H1 (cell line): ENCODE results near the gene CCDC121. TPM values are rescaled to one million over a fixed set of nuclear protein-coding genes. Genes with fewer than 3 reads are reported as not detected.

Experiments
- CTCF ChIA-PET: fragments of 300-600 bp; sonication (Branson Sonifier 250); formaldehyde crosslinking; loops from one replicate; lab custom pipeline; 2021; ENCODE audit not compliant: partially characterized antibody; lab: Charles Lee
- POLR2A ChIA-PET: fragments of 300-600 bp; sonication (Branson Sonifier 250); formaldehyde crosslinking; loops from one replicate; lab custom pipeline; 2021; ENCODE audit warnings: inconsistent platforms; ENCODE audit not compliant: partially characterized antibody; lab: Charles Lee
- DNase-seq, 2 experiments: peaks; one replicate each; pipeline versions ENCODE4 v3.0.0 to v3.0.0-alpha.2; 2010 to 2022; ENCODE audit warnings: low spot score in 2 of 2, low read depth in 1 of 2, mixed read lengths in 1 of 2
- FAIRE-seq: peaks from 2 replicates; lab custom pipeline; 2011; peaks lifted over from hg19 to GRCh38; lab: Jason Lieb, UNC
- H2AFZ ChIP-seq: 2 replicates; pipeline ENCODE4 v1.8.1; 2012; ENCODE audit warnings: low read length, inconsistent platforms
- H2AK5ac ChIP-seq: 2 replicates; pipeline ENCODE4 v1.6.1; 2013; ENCODE audit warnings: low read depth, low read length
- H2BK120ac ChIP-seq: replicated peaks from 2 replicates; pipeline ENCODE3; 2013; ENCODE audit warnings: low read depth, low read length, inconsistent platforms
- H2BK12ac ChIP-seq: 2 replicates; pipeline ENCODE4 v1.6.1; 2013; ENCODE audit warnings: low read depth, low read length
- H2BK15ac ChIP-seq: 2 replicates; pipeline ENCODE4 v1.6.1; 2013; ENCODE audit warnings: low read length
- H2BK20ac ChIP-seq: 2 replicates; pipeline ENCODE4 v1.6.1; 2013; ENCODE audit warnings: low read length
- H2BK5ac ChIP-seq: 2 replicates; pipeline ENCODE4 v1.6.1; 2013; ENCODE audit warnings: low read depth, low read length
- H3K14ac ChIP-seq: 2 replicates; pipeline ENCODE4 v1.6.1; 2013; ENCODE audit warnings: inconsistent platforms; ENCODE audit not compliant: insufficient read length
- H3K18ac ChIP-seq: 2 replicates; pipeline ENCODE4 v1.6.1; 2013; ENCODE audit warnings: low read length; ENCODE audit errors: extremely low read depth
- H3K23ac ChIP-seq: 2 replicates; pipeline ENCODE4 v1.6.1; 2013; ENCODE audit warnings: inconsistent platforms; ENCODE audit not compliant: insufficient read length
- H3K23me2 ChIP-seq: 2 replicates; pipeline ENCODE4 v1.6.1; 2013; ENCODE audit warnings: low read depth, low read length
- H3K27ac ChIP-seq: 2 replicates; pipeline ENCODE4 v1.6.1; 2011; ENCODE audit warnings: low read depth, low read length, inconsistent platforms
- H3K27me3 ChIP-seq, 4 experiments: replicated peaks in 1 of 4; 1 replicate in 1 of 4; 2 replicates in 3 of 4; pipeline versions ENCODE4 v1.6.1 to v1.8.1; 2011 to 2013; ENCODE audit warnings: low read length in 3 of 4, mild to moderate bottlenecking in 3 of 4, inconsistent platforms in 2 of 4, mixed read lengths in 2 of 4, moderate library complexity in 1 of 4; ENCODE audit not compliant: control insufficient read depth in 3 of 4, insufficient read depth in 3 of 4; ENCODE audit errors: extremely low read depth in 1 of 4
- H3K36me3 ChIP-seq, 4 experiments: 2 replicates each; pipeline versions ENCODE4 v1.6.1 to v1.8.1; 2011 to 2013; ENCODE audit warnings: mild to moderate bottlenecking in 4 of 4, low read length in 3 of 4, moderate library complexity in 2 of 4, control low read depth in 1 of 4, inconsistent platforms in 1 of 4; ENCODE audit not compliant: insufficient read depth in 4 of 4, control insufficient read depth in 2 of 4
- H3K4ac ChIP-seq: replicated peaks from 2 replicates; pipeline ENCODE3; 2013; ENCODE audit warnings: low read length, low read depth, mixed read lengths, inconsistent platforms; ENCODE audit not compliant: insufficient read length
- H3K4me1 ChIP-seq, 4 experiments: replicated peaks in 1 of 4; 1 replicate in 1 of 4; 2 replicates in 3 of 4; pipeline versions ENCODE4 v1.6.1 to v1.8.1; 2011 to 2013; ENCODE audit warnings: low read length in 3 of 4, inconsistent platforms in 2 of 4, mixed read lengths in 1 of 4; ENCODE audit not compliant: insufficient read depth in 4 of 4, control insufficient read depth in 3 of 4
- H3K4me2 ChIP-seq, 2 experiments: 2 replicates each; pipeline versions ENCODE4 v1.6.1 to v1.8.1; 2011 to 2013; ENCODE audit warnings: low read depth in 2 of 2, low read length in 2 of 2, control low read depth in 1 of 2, inconsistent platforms in 1 of 2, mild to moderate bottlenecking in 1 of 2; ENCODE audit not compliant: insufficient read depth in 1 of 2
- H3K4me3 ChIP-seq, 4 experiments: fragments of 200-600, 300-600 bp in 1 of 4; sonication (generic), shearing (Covaris generic), sonication (Bioruptor Twin) in 1 of 4; 2 replicates each; pipeline versions ENCODE4 v1.5.1 to v1.8.1; 2011 to 2016; ENCODE audit warnings: low read length in 4 of 4, low read depth in 3 of 4, control low read depth in 2 of 4, inconsistent platforms in 2 of 4, mild to moderate bottlenecking in 2 of 4, mixed read lengths in 1 of 4, moderate library complexity in 1 of 4; ENCODE audit not compliant: insufficient read depth in 2 of 4; ENCODE audit errors: extremely low read depth in 1 of 4
- H3K56ac ChIP-seq: replicated peaks from 2 replicates; pipeline ENCODE3; 2013; ENCODE audit warnings: low read depth, mild to moderate bottlenecking, mixed read lengths, low read length, inconsistent platforms; ENCODE audit not compliant: insufficient read length
- H3K79me1 ChIP-seq: 2 replicates; pipeline ENCODE4 v1.6.1; 2013; ENCODE audit warnings: low read depth, low read length, control low read depth
- H3K79me2 ChIP-seq, 2 experiments: 2 replicates each; pipeline versions ENCODE4 v1.6.1 to v1.8.1; 2012 to 2013; ENCODE audit warnings: low read length in 2 of 2, mild to moderate bottlenecking in 2 of 2, inconsistent platforms in 1 of 2; ENCODE audit not compliant: insufficient read depth in 2 of 2, control insufficient read depth in 1 of 2
- H3K9ac ChIP-seq, 4 experiments: replicated peaks in 1 of 4; 1 replicate in 1 of 4; 2 replicates in 3 of 4; pipeline versions ENCODE4 v1.6.1 to v1.8.1; 2011 to 2013; ENCODE audit warnings: low read depth in 3 of 4, low read length in 3 of 4, control low read depth in 2 of 4, mild to moderate bottlenecking in 2 of 4, moderate library complexity in 2 of 4, inconsistent platforms in 1 of 4; ENCODE audit errors: extremely low read depth in 1 of 4
- H3K9me3 ChIP-seq, 2 experiments: 2 replicates each; pipeline versions ENCODE4 v1.6.1 to v1.8.1; 2012 to 2013; ENCODE audit warnings: mild to moderate bottlenecking in 2 of 2, moderate library complexity in 2 of 2, control low read depth in 1 of 2, inconsistent platforms in 1 of 2, low read depth in 1 of 2, low read length in 1 of 2, mixed read lengths in 1 of 2; ENCODE audit not compliant: insufficient read depth in 2 of 2
- H4K20me1 ChIP-seq, 2 experiments: replicated peaks in 1 of 2; 2 replicates each; pipeline versions ENCODE3 to v1.8.1; 2011 to 2013; ENCODE audit warnings: inconsistent platforms in 2 of 2, low read length in 2 of 2, mild to moderate bottlenecking in 1 of 2; ENCODE audit not compliant: insufficient read depth in 2 of 2, control insufficient read depth in 1 of 2
- H4K5ac ChIP-seq: 2 replicates; pipeline ENCODE4 v1.6.1; 2013; ENCODE audit warnings: low read length, low read depth, mixed read lengths, inconsistent platforms; ENCODE audit not compliant: insufficient read length
- H4K8ac ChIP-seq: 2 replicates; pipeline ENCODE4 v1.8.0; 2013; ENCODE audit warnings: mild to moderate bottlenecking, moderate library complexity, low read length, inconsistent platforms; ENCODE audit not compliant: insufficient read depth; ENCODE audit errors: extremely low read depth
- H4K91ac ChIP-seq: replicated peaks from 2 replicates; pipeline ENCODE3; 2013; ENCODE audit warnings: low read length, mixed read lengths, inconsistent platforms; ENCODE audit not compliant: insufficient read length
- BACH1 ChIP-seq: IDR thresholded peaks from 2 replicates; pipeline ENCODE4 v1.6.1; 2012; ENCODE audit warnings: low read length, improper control_type of control experiment
- CREB1 ChIP-seq: IDR thresholded peaks from 2 replicates; pipeline ENCODE4 v1.6.1; 2012; ENCODE audit warnings: inconsistent platforms
- HDAC6 ChIP-seq: IDR thresholded peaks from one replicate; pipeline ENCODE4 v1.7.1; 2012; ENCODE audit warnings: low read depth, mild to moderate bottlenecking, inconsistent platforms, low read length, moderate library complexity
- KDM5A ChIP-seq: fragments of 200-600 bp; IDR thresholded peaks from 2 replicates; pipeline ENCODE4 v1.7.1; 2012; ENCODE audit warnings: mild to moderate bottlenecking, low read length, inconsistent platforms, mixed read lengths
- MAFK ChIP-seq: IDR thresholded peaks from 2 replicates; pipeline ENCODE4 v1.6.1; 2012; ENCODE audit warnings: low read depth, mild to moderate bottlenecking, improper control_type of control experiment, low read length
- SP2 ChIP-seq: IDR thresholded peaks from 2 replicates; pipeline ENCODE4 v1.6.1; 2012; ENCODE audit warnings: mild to moderate bottlenecking, low read length, inconsistent platforms
- ZNF274 ChIP-seq: IDR thresholded peaks from 2 replicates; pipeline ENCODE4 v1.7.0; 2012; ENCODE audit warnings: low read length, borderline replicate concordance; ENCODE audit errors: extremely low read depth
- WGBS, 2 experiments: shearing (Covaris generic) in 1 of 2; methylation state at CpG; one replicate each; pipeline versions ENCODE4 v1.1.6 to v1.1.7; 2013 to 2015; ENCODE audit warnings: low lambda C conversion rate in 2 of 2, mixed read lengths in 2 of 2, inconsistent platforms in 1 of 2, low coverage in 1 of 2, missing lambda C conversion rate in 1 of 2; ENCODE audit not compliant: insufficient replicate concordance in 2 of 2, insufficient coverage in 1 of 2, insufficient read length in 1 of 2; ENCODE audit errors: extremely low coverage in 1 of 2, missing lambda C conversion rate in 1 of 2; 5-methylcytosine and 5-hydroxymethylcytosine counted together
- polyA plus RNA-seq, 7 experiments: library from polyadenylated mRNA; depleted of rRNA in 3 of 7; stranded (reverse) in 5 of 7; unstranded in 2 of 7; fragments of >200 nt in 5 of 7; fragments of 200-250 nt in 2 of 7; gene quantifications; 1 replicate in 5 of 7; 2 replicates in 1 of 7; 4 replicates in 1 of 7; pipeline versions ENCODE4 v1.2.1 to v1.2.3, GENCODE V29; 2011 to 2013; ENCODE audit warnings: missing spikeins in 2 of 7, mixed read lengths in 2 of 7
- total RNA-seq: library from RNA; stranded (reverse); fragmentation: NEBNext Ultra II Directional; extraction: Animal tissue kit (Norgen Biotek cat#: 25700); gene quantifications from 2 replicates; pipeline ENCODE4 v1.2.1, GENCODE V29; 2021

CCDC121 gene
- total and polyA plus RNA-seq, 2 of the 8 experiments (the other 6 are each of a cell fraction or from before 2014, with no cell fraction given), result 0.68 to 1.5 TPM

DNA sequence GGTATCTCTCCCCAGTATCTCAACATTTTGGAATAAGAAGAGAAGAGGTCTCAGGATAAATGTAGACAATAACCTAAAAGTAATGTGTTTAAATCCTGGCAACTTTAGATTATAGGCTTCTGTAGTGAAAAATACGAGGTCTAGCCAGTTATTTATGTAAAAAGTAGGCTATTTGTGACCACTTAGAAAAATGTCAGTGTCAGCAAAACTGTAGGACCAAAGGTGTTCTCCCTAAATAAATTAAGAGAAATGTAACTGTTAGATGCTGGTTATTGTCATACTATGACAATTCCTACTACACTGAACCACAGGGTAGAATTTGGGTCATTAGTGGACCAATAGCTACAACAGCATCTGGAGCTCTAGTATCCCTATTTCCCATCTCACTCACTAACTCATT is 32.6 kb upstream of the CCDC121 start:
- Histone ChIP-seq H3K27me3 (no peaks in the 10 kb centered on the region), H3K23ac (no peak overlapping the region), H4K5ac (no peak overlapping the region), H3K56ac (no peak overlapping the region), H4K8ac (no peak overlapping the region), H4K20me1 (no peaks in the 10 kb centered on the region), H2BK15ac (no peak overlapping the region), H3K4me2 (no peak overlapping the region), H4K91ac (no peak overlapping the region), H3K23me2 (peaks cover 8% of the 10 kb centered on the region; the same call in 1 of the 2 replicates), H3K4ac (no peak overlapping the region), H2BK5ac (no peak overlapping the region), H3K36me3 (peaks cover 0 to 41% (median 18%) of the 10 kb centered on the region in 4 experiments; a peak in 5 of 8 replicates), H3K9ac (no peak overlapping the region), H2BK120ac (no peak overlapping the region), H3K9me3 (no peaks in the 10 kb centered on the region), H2BK12ac (no peak overlapping the region), H3K4me1 (peaks cover 0 to 1% (median 0%) of the 10 kb centered on the region in 4 experiments; a peak in 2 of 7 replicates), H3K14ac (no peak overlapping the region), H3K27ac (no peak overlapping the region), H2AK5ac (no peak overlapping the region), H3K79me2 (peaks cover 0 to 24% of the 10 kb centered on the region in 2 experiments; a peak in 2 of 4 replicates), H3K79me1 (no peaks in the 10 kb centered on the region), H3K18ac (no peak overlapping the region), H2AFZ (no peak overlapping the region), H3K4me3 (no peak overlapping the region), H2BK20ac (no peak overlapping the region)
- DNase-seq (no peak), FAIRE-seq (no peak)
- ChIA-PET CTCF (no interaction called here), POLR2A (interaction anchor here (1.4 kb wide), 1 partner anchor 33 kb away, joined by 3 read pairs; no protein-coding TSS in a partner anchor)
- TF ChIP-seq CREB1 (no peak), HDAC6 (no peak), BACH1 (no peak), KDM5A (no peak), ZNF274 (no peak), SP2 (no peak), MAFK (no peak; the same call in 1 of the 2 replicates)
- WGBS, 2 experiments, result 83% methylated on average over 1 of the region's 1 CpG; no CpG with 5 or more reads in 1 of the 2 experiments
